HPDE6-E6E7 (cell line): ENCODE measurements around the gene TBL3.
"Not testable (repeated sequence)": the region's sequence is repeated elsewhere in the genome, so short reads cannot be mapped to it uniquely, and the experiment has no call there.

ENCODE experiments used
- DNase-seq: peaks from one replicate; pipeline ENCODE4 v3.0.0; 2011; ENCODE audit warnings: missing footprints; ENCODE audit errors: extremely low spot score

TBL3 gene

GRCh38 chr16:1999866-2000514 is 28.1 kb downstream of the TBL3 start:
- DNase-seq, result no peak

- DNase-seq, result no peak
Observed at GRCh38 chr16:2001035-2001434, 29.2 kb downstream of the TBL3 start.

GRCh38 chr16:2001456-2002355 is 29.9 kb downstream of the TBL3 start:
- no peak for DNase-seq

GRCh38 chr16:2002406-2003230 is 30.8 kb downstream of the TBL3 start:
- no peak for DNase-seq

- no peak for DNase-seq
Observed at GRCh38 chr16:2003231-2003826, 31.5 kb downstream of the TBL3 start.

GRCh38 chr16:2003827-2004641 is 32.2 kb downstream of the TBL3 start:
- no peak for DNase-seq

GRCh38 chr16:2004795-2005517 is 33.1 kb downstream of the TBL3 start:
- no peak for DNase-seq

- DNase-seq, result no peak
Observed at GRCh38 chr16:2005646-2006045, 33.8 kb downstream of the TBL3 start.

- no peak for DNase-seq
Observed at GRCh38 chr16:2006317-2006716, 34.5 kb downstream of the TBL3 start.

GRCh38 chr16:2007081-2007836 is 35.4 kb downstream of the TBL3 start:
- no peak for DNase-seq

- peak; percentile 86 for DNase-seq
Observed at GRCh38 chr16:2008009-2008526, 36.2 kb downstream of the TBL3 start.

- no peak for DNase-seq
Observed at GRCh38 chr16:2008631-2009163, 36.8 kb downstream of the TBL3 start.

GRCh38 chr16:2009164-2009711 is 37.4 kb downstream of the TBL3 start:
- DNase-seq, result no peak

GRCh38 chr16:2009791-2010510 is 38.1 kb downstream of the TBL3 start, which contains the start of gene ZNF598:
ZNF598 (minus strand) TSS chr16:2009821.
- DNase-seq, result no peak

- not testable (repeated sequence) for DNase-seq
Observed at GRCh38 chr16:2011726-2012125, 39.9 kb downstream of the TBL3 start.

- DNase-seq, result no peak
Observed at GRCh38 chr16:2013527-2013926, 41.7 kb downstream of the TBL3 start.

- DNase-seq, result peak; percentile 66
Observed at GRCh38 chr16:2015117-2015946, 43.5 kb downstream of the TBL3 start.
